HL-60 (cell line): ENCODE results near the gene TIGD6.
"Not testable (repeated sequence)": the region's sequence is repeated elsewhere in the genome, so short reads cannot be mapped to it uniquely, and the experiment has no call there.

Source experiments
- DNase-seq, 2 experiments: peaks; one replicate each; pipeline ENCODE4 v3.0.0-alpha.2; 2010 to 2020; ENCODE audit warnings: low read depth in 1 of 2, low spot score in 1 of 2
- H3K27ac ChIP-seq: fragments of 250-450 bp; sonication (Bioruptor Pico); replicated peaks from 2 replicates; pipeline ENCODE4 v1.5.1; 2020; ENCODE audit warnings: mild to moderate bottlenecking, moderate library complexity
- H3K27me3 ChIP-seq: fragments of 250-450 bp; sonication (Bioruptor Pico); 2 replicates; pipeline ENCODE4 v1.5.1; 2021; ENCODE audit warnings: mild to moderate bottlenecking, moderate library complexity; ENCODE audit not compliant: insufficient read depth, poor library complexity, severe bottlenecking
- H3K4me3 ChIP-seq: replicated peaks from 2 replicates; pipeline ENCODE4 v1.5.1; 2011; ENCODE audit warnings: mild to moderate bottlenecking, control low read depth, low read length; ENCODE audit not compliant: insufficient read depth
- CTCF ChIP-seq: IDR thresholded peaks from one replicate; pipeline ENCODE4 v1.5.1; 2011; ENCODE audit warnings: low read length, control low read depth, inconsistent platforms; ENCODE audit not compliant: insufficient read depth
- GABPA ChIP-seq: IDR thresholded peaks from 2 replicates; pipeline ENCODE4 v1.6.1; 2012; ENCODE audit warnings: low read depth
- POLR2AphosphoS5 ChIP-seq: IDR thresholded peaks from 2 replicates; pipeline ENCODE4 v1.6.1; 2012; ENCODE audit warnings: low read depth
- REST ChIP-seq: IDR thresholded peaks from 2 replicates; pipeline ENCODE4 v1.6.1; 2012; ENCODE audit warnings: low read depth; ENCODE audit not compliant: insufficient replicate concordance
- SPI1 ChIP-seq: IDR thresholded peaks from 2 replicates; pipeline ENCODE4 v1.6.1; 2012; ENCODE audit warnings: low read depth, mild to moderate bottlenecking, borderline replicate concordance

The TIGD6 gene

GRCh38 chr5:150033334-150033733 lies 32.9 kb upstream of the TIGD6 start:
- DNase-seq, result no peak
- H3K27me3 ChIP-seq, result no peaks in the 10 kb centered on the region
- H3K4me3 ChIP-seq, result no peak overlapping the region
- TF ChIP-seq POLR2AphosphoS5 (no peak), GABPA (no peak), CTCF (no peak), SPI1 (no peak), REST (no peak)
- H3K27ac ChIP-seq, result no peak overlapping the region

- H3K27ac ChIP-seq, H3K27me3 ChIP-seq, DNase-seq, H3K4me3 ChIP-seq: not testable (repeated sequence)
Measured at GRCh38 chr5:150028047-150028446, 27.6 kb upstream of the TIGD6 start.

- Histone ChIP-seq H3K27ac (no peak overlapping the region), H3K27me3 (no peaks in the 10 kb centered on the region), H3K4me3 (no peak overlapping the region)
- TF ChIP-seq REST, result no peak
- no peak for TF ChIP-seq POLR2AphosphoS5
- no peak for TF ChIP-seq SPI1
- TF ChIP-seq GABPA, result no peak
- no peak for TF ChIP-seq CTCF
- DNase-seq, result no peak
Measured at GRCh38 chr5:150026682-150027172, 26.3 kb upstream of the TIGD6 start.

- Histone ChIP-seq H3K27ac (no peak overlapping the region), H3K4me3 (no peak overlapping the region), H3K27me3 (no peaks in the 10 kb centered on the region)
- no peak for TF ChIP-seq GABPA
- TF ChIP-seq SPI1, result no peak
- TF ChIP-seq POLR2AphosphoS5, result no peak
- TF ChIP-seq REST, result no peak
- TF ChIP-seq CTCF, result no peak
- no peak for DNase-seq
Measured at GRCh38 chr5:150024346-150024984, 24.0 kb upstream of the TIGD6 start.
